Esophagus squamous epithelium (tissue), 4 donors: ENCODE data around the gene BAG5.

Experiments
- POLR2A ChIP-seq, 4 donors: fragments of 450-650 bp; IDR thresholded peaks; one replicate each; pipeline ENCODE4 v1.6.1; 2017; ENCODE audit warnings: antibody characterized with exemption in 4 of 4, mild to moderate bottlenecking in 4 of 4, moderate library complexity in 3 of 4
- TF ChIP-seq, protein P1 (sequence below), 6 experiments: fragments of 450-650 bp in 4 of 6; fragments of 200-600 bp in 2 of 6; sonication (generic) in 2 of 6; IDR thresholded peaks; one replicate each; pipeline ENCODE4 v1.5.1; 2016 to 2019; ENCODE audit warnings: antibody characterized with exemption in 6 of 6, mild to moderate bottlenecking in 4 of 6, moderate library complexity in 4 of 6

DNA sequence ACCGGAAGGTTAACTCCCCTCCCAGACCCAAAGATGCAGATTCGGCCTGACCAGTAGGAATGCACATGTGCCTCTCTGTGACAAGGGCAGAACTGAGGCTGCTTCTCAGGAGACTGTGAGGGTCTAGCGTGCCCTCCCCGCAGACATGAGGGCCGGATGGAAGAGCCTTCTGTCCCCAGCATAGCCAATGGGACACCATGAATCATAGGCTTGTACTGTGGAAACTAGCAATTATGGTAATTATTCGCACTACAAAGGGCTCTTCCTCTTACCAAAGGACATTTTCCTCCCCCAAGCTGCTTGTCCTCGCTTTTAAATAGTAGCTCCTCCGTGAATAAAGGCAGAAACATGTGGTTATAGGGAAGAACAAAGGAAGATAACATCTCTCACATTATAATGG lies 6.5 kb upstream of the BAG5 start:
- TF ChIP-seq, protein P1, sequence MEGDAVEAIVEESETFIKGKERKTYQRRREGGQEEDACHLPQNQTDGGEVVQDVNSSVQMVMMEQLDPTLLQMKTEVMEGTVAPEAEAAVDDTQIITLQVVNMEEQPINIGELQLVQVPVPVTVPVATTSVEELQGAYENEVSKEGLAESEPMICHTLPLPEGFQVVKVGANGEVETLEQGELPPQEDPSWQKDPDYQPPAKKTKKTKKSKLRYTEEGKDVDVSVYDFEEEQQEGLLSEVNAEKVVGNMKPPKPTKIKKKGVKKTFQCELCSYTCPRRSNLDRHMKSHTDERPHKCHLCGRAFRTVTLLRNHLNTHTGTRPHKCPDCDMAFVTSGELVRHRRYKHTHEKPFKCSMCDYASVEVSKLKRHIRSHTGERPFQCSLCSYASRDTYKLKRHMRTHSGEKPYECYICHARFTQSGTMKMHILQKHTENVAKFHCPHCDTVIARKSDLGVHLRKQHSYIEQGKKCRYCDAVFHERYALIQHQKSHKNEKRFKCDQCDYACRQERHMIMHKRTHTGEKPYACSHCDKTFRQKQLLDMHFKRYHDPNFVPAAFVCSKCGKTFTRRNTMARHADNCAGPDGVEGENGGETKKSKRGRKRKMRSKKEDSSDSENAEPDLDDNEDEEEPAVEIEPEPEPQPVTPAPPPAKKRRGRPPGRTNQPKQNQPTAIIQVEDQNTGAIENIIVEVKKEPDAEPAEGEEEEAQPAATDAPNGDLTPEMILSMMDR (IDR thresholded peaks at IDR 0.05): no peak
- TF ChIP-seq POLR2A (IDR thresholded peaks at IDR 0.05): no peak
